HG02571 (cell line): ENCODE measurements around the gene RPL37A.

Experiments used
- ATAC-seq: cut with Tn5 transposase; IDR thresholded peaks from one replicate; pipeline ENCODE4 v1.9.1; 2021; ENCODE audit warnings: mild to moderate bottlenecking, moderate library complexity; ENCODE audit not compliant: unreplicated experiment

RPL37A gene

GRCh38 chr2:216486708-216487107, 11.9 kb upstream of the RPL37A start:
- no peak for ATAC-seq

GRCh38 chr2:216490061-216490460, 8.6 kb upstream of the RPL37A start:
- ATAC-seq: no peak

- peak; percentile 75 for ATAC-seq
Measured at GRCh38 chr2:216491793-216492596, 6.6 kb upstream of the RPL37A start.

GRCh38 chr2:216492597-216493333, 5.9 kb upstream of the RPL37A start:
- no peak for ATAC-seq

DNA sequence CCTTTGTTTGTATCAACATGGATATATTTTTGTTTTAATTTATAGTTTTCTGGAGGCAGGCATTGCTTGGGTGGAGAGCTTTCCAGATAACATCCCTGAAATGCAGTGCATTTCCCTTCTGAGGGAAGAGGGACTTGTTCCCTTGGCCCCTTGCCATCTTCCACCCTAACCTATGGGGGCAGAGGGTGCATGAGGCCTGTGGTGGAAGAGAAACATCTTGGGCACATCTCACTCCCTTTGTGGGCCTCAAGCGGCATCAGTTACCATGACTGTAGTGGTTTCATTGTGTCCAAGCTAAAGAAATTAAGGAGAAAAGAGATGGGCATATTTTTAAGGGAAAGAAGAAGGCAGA, 5.3 kb upstream of the RPL37A start:
- ATAC-seq: no peak

DNA sequence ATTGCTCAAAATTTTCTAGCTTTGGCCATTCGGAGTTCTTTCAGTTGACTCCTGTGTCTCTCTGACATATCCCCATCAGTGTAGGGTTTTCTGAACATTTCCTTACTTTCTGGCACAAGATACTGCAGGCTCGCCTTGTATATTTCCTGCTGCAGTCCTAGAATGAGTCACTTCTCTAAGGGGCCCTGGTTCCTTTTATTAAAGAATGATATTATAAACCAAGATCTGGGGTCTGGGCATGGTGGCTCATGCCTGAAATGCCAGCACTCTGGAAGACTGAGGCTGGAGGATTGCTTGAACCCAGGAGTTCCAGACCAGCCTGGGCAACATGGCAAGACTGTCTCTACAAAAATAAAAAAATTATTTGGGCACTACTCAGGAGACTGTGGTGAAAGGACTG, 3.0 kb upstream of the RPL37A start:
- no peak for ATAC-seq

DNA sequence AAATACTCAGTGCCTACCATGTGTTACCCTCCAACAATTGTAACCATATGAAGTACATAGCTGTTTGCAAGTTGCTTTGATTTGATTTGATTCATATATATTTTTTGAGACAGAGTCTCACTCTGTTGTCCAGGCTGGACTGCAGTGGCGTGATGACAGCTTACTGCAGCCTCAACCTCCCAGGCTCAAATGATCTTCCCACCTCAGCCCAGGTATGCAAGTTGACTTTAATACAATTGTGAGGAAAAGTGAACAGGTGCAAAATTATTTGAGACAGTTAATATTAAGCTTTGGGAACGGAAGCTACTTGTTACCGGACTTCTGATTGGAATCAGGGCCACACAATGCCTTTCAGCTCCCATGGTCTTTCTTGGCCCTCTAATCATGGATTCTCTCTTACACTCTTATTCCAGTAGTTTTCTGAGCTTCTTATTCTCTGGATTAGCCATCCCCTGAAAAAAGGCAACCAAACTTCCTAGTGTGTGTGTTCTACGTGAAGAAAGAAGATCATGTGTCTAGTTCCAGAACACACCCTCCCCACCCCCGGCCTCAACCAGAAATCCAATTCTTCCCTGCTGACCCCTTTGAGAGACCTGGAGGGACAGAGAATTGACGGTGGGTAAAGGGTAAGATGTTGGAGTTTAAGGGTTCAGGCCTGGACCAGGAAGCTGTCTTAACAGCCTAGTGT, 1.1 kb upstream of the RPL37A start:
- no peak for ATAC-seq

GRCh38 chr2:216498070-216498378, 620 bp upstream of the RPL37A start:
- no peak for ATAC-seq

DNA sequence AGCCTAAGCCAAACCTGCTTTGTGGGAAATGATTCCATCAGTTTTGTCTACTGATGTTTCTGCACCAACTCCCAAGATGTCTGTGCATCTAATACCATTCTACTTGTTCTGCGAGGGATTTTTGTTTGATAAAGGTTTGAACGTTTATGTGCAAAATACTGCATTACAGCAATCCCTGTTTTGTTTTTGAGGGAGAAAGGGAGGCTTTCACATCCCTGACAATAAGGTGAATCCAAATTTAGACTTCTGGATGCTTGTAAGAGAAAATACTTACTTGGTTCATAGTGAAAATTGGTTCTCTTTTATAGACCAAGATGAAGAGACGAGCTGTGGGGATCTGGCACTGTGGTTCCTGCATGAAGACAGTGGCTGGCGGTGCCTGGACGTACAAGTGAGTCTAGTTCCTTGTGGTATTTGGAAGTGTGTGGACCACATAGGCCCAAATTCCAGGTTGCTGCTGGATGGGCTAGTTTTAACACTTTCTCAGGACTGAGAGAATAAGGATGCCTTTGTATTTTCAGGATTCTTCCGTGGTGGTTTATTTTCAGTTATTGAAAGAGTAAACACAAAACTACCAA, 1.1 kb downstream of the RPL37A start:
- no peak for ATAC-seq

DNA sequence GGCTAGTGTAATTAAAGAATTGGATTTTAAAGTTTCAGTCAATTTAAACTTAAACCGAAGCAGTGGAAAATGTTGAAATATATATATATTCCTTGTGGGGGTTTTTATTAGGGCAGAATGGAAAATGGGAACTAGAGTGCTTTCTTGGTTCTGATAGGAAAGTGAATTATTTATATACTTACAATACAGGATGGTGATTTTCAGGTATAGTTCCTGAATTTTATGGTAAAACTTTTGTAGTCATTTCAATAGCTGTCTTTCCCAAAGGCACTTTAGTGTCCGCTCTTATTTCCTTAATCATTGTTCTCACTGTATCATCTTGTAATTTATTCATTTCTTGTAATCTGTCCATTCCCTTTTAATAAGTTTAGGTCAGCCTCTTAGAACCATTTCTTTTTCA, 1.9 kb downstream of the RPL37A start:
- no peak for ATAC-seq

DNA sequence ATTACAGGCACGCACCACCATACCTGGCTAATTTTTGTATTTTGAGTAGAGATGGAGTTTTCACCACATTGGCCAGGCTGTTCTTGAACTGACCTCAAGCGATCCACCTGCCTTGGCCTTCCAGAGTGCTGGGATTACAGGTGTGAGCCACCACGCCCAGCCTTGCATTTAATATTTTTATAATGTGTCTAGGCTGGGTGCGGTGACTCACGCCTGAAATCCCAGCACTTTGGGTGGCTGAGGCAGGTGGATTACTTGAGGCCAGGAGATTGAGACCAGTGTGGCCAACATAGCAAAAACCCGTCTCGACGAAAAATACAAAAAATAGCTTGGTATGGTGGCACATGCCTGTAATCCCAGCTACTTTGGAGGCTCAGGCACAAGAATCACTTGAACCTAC, 3.2 kb downstream of the RPL37A start:
- no peak for ATAC-seq

- ATAC-seq: no peak
Measured at GRCh38 chr2:216502381-216503158, 3.9 kb downstream of the RPL37A start.

GRCh38 chr2:216503159-216503629, 4.5 kb downstream of the RPL37A start:
- no peak for ATAC-seq

GRCh38 chr2:216503697-216504375, 5.2 kb downstream of the RPL37A start:
- no peak for ATAC-seq

DNA sequence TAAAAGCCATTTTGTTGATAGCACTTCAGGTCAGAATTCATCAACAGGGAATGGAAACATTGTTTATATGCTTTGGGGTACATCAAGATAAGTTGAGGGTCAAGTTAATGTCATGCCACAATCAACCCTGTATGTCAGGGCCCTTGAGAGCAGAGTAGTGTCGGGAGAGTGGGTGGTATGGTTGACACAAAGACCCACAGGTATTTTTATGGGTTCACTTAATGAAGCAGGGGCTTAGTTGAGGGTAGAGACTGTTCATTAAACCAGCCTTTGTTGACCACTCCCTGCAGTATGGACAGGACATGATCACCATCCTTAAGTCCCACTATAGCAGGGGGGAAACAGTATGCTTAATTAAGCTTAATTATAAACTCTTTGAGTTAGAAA, 5.7 kb downstream of the RPL37A start:
- no peak for ATAC-seq

DNA sequence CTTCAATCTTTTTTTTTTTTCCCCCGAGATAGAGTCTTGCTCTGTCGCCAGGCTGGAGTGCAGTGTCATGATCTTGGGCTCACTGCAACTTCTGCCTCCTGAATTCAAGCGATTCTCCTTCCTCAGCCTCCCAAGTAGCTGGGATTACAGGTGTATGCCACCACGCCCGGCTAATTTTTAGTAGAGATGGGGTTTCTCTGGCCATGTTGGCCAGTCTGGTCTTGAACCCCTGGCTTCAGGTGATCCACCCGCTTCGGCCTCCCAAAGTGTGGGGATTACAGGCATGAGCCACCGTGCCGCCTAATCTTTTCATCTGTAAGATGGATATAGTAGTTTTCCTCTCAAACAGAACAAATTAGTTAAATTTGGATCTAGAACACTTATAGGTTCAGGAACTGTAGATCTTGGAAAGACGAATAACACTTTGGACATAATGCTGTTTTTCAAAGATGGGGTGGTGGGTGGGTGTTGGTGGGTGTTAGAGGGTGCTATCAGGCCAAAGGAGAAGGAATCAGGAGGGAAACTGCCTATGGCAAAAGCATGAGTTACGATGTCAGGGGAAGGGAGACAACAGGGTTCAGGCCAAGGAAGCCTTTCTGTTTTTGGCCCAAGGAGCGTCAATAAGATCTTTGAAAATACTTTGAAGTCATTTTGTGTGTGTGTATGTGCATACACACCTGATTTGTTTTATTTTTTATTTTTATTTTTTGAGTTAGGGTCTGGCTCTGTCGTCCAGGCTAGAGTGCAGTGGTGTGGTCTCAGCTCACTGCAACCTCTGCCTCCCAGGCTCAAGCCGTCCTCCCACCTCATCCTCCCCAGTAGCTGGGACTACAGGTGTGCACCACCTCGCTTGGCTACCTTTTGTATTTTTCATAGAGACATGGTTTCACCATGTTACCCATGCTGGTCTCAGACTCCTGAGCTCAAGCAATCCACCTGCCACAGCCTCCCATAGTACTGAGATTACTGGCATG, 6.8 kb downstream of the RPL37A start:
- ATAC-seq: no peak

GRCh38 chr2:216507220-216508160, 8.8 kb downstream of the RPL37A start:
- ATAC-seq: no peak

- no peak for ATAC-seq
Measured at GRCh38 chr2:216508229-216508628, 9.6 kb downstream of the RPL37A start.
